ENCODE data around the gene SFXN5. TPM values are rescaled to one million over a fixed set of nuclear protein-coding genes. Genes with fewer than 3 reads are reported as not detected.

The SFXN5 gene
- total and polyA plus RNA-seq, 2 of the 8 experiments (the other 6 are each of a cell fraction or from before 2014, with no cell fraction given) = 29.3 to 33.1 TPM

DNA sequence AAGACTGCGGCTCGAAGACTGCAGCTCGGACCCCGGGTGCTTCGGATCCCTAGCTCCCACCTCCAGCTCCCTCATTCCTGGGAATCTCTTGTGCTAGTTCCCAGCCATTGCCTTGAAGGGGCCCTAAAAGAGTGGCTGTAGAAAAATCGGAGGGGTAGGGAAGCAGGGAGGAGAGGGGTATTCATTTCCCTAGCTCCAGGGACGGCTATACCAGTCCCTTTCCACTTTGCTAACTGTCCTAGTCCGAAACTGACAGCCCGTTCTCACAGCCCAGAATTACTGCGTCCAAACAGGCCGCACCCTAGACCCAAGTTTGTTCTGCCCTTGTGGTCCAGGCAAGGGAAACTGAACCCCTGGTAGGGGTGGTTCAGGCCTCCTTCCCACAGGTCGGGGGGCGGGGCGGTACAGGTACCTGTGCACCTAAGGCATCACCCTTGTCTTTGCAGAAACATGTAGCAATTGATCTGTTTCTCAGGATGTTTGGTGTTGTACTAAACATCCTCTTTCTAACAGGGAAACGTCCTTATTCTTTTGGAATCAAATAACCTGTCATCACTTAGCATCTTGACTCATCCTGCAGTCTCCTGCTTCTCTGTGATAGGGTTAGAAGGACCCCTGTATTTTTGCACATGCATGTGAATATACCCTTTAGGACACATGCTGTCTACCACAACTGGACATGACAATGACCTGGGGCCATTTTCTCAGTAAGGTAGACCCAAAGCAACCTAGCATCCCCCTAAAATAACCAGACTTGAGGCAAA is 150.2 kb downstream of the SFXN5 start:
- no peak overlapping the region for H2AFZ ChIP-seq (ENCODE audit: low read length)

More for the DNA sequence above, 150.2 kb downstream of the SFXN5 start:
- ChIA-PET CTCF (ENCODE audit: partially characterized antibody) (interaction anchor here (0.5 to 24.3 kb wide), 6 partner anchors 14 to 256 kb away, joined by 3 to 497 read pairs (median 4); partner anchors contain the start of gene SPR), POLR2A (ENCODE audit: partially characterized antibody) (interaction anchor here (1.0 to 2.0 kb wide), 3 partner anchors 18 to 53 kb away, joined by 3 to 9 read pairs (median 4); no protein-coding TSS in a partner anchor)
- FAIRE-seq = no peak
- Histone ChIP-seq H2BK15ac (ENCODE audit: low read length) (no peak overlapping the region; the same call in 1 of the 2 replicates), H3K27ac (ENCODE audit: low read depth, low read length) (no peak overlapping the region), H3K79me2 (ENCODE audit: control insufficient read depth in 1 of 2, insufficient read depth in 2 of 2, low read length in 2 of 2) (no peaks in the 10 kb centered on the region), H3K18ac (ENCODE audit: extremely low read depth, low read length) (peak overlapping the region; percentile 4; the same call in 1 of the 2 replicates), H3K4ac (replicated peaks; ENCODE audit: insufficient read length, low read depth, low read length) (no peak overlapping the region), H2BK5ac (ENCODE audit: low read depth, low read length) (0 out of 2 replicates have a peak overlapping the region, but pooled peaks have one; percentile 2), H2AK5ac (ENCODE audit: low read depth, low read length) (0 out of 2 replicates have a peak overlapping the region, but pooled peaks have one; percentile 3), H4K5ac (ENCODE audit: insufficient read length, low read depth, low read length) (no peak overlapping the region), H2BK120ac (replicated peaks; ENCODE audit: low read depth, low read length) (no peak overlapping the region), H4K91ac (replicated peaks; ENCODE audit: insufficient read length, low read length) (no peak overlapping the region), H3K4me1 (replicated peaks in 1 of 4; ENCODE audit: control insufficient read depth in 3 of 4, insufficient read depth in 4 of 4, low read length in 3 of 4) (peaks cover under 1 to 50% (median 23%) of the 10 kb centered on the region in 4 experiments), H4K20me1 (replicated peaks in 1 of 2; ENCODE audit: control insufficient read depth in 1 of 2, insufficient read depth in 2 of 2, low read length in 2 of 2) (peaks cover 17 to 23% of the 10 kb centered on the region in 2 experiments), H3K56ac (replicated peaks; ENCODE audit: insufficient read length, low read depth, low read length) (no peak overlapping the region), H3K23me2 (ENCODE audit: low read depth, low read length) (peaks cover 24% of the 10 kb centered on the region; the same call in 1 of the 2 replicates), H2BK20ac (ENCODE audit: low read length) (peak overlapping the region; percentile 25; the same call in 1 of the 2 replicates), H3K27me3 (replicated peaks in 1 of 4; ENCODE audit: control insufficient read depth in 3 of 4, extremely low read depth in 1 of 4, insufficient read depth in 3 of 4, low read length in 3 of 4) (peaks cover 92 to 96% (median 94%) of the 10 kb centered on the region in 4 experiments), H3K14ac (ENCODE audit: insufficient read length) (no peak overlapping the region), H4K8ac (ENCODE audit: extremely low read depth, insufficient read depth, low read length) (no peak overlapping the region), H3K9ac (replicated peaks in 1 of 4; ENCODE audit: extremely low read depth in 1 of 4, low read depth in 3 of 4, low read length in 3 of 4) (no peak overlapping the region), H3K79me1 (ENCODE audit: low read depth, low read length) (no peaks in the 10 kb centered on the region), H3K4me2 (ENCODE audit: insufficient read depth in 1 of 2, low read depth in 2 of 2, low read length in 2 of 2) (peak overlapping the region; percentile 84 to 97), H3K23ac (ENCODE audit: insufficient read length) (no peak overlapping the region), H3K9me3 (ENCODE audit: insufficient read depth in 2 of 2, low read depth in 1 of 2, low read length in 1 of 2) (peaks cover 0 to 4% of the 10 kb centered on the region in 2 experiments; a peak in 1 of 4 replicates), H3K4me3 (ENCODE audit: extremely low read depth in 1 of 4, insufficient read depth in 2 of 4, low read depth in 3 of 4, low read length in 4 of 4) (peak overlapping the region; percentile 21 to 70 (median 51); a peak in 6 of 8 replicates), H3K36me3 (ENCODE audit: control insufficient read depth in 2 of 4, insufficient read depth in 4 of 4, low read length in 3 of 4) (peaks cover 0 to 8% (median 0%) of the 10 kb centered on the region in 4 experiments; a peak in 1 of 8 replicates), H2BK12ac (ENCODE audit: low read depth, low read length) (no peak overlapping the region)
- TF ChIP-seq SIX5 (IDR thresholded peaks at IDR 0.05; ENCODE audit: low read depth, low read length) = no peak
- peak; percentile 88; the same call in 1 of the 2 replicates for TF ChIP-seq SUZ12 (IDR thresholded peaks at IDR 0.05; ENCODE audit: low read length)
- TF ChIP-seq EZH2 (IDR thresholded peaks at IDR 0.05; ENCODE audit: low read depth, low read length, severe bottlenecking) = peak; percentile 47
- WGBS, 2 experiments (ENCODE audit: extremely low coverage in 1 of 2, insufficient coverage in 1 of 2, insufficient read length in 1 of 2, insufficient replicate concordance in 2 of 2, low coverage in 1 of 2, low lambda C conversion rate in 2 of 2, missing lambda C conversion rate in 1 of 2) = 14% methylated on average over 15 of the region's 15 CpGs; no CpG with 5 or more reads in 1 of the 2 experiments
- peak in 1 of 2 experiments; percentile 45 for DNase-seq (ENCODE audit: low read depth in 1 of 2, low spot score in 2 of 2)
